A549 (cell line): ENCODE data around the gene PILRB. TPM values are rescaled to one million over a fixed set of nuclear protein-coding genes. Genes with fewer than 3 reads are reported as not detected.
"Not testable (repeated sequence)": the region's sequence is repeated elsewhere in the genome, so short reads cannot be mapped to it uniquely, and the experiment has no call there.

Experiments
- ATAC-seq, 2 experiments: fragments of 200-7000 bp in 1 of 2; fragments of >200 bp in 1 of 2; cut with Nextera tagmentation in 1 of 2; cut with Tn5 transposase in 1 of 2; 3 replicates each; pipeline versions ENCODE4 v1.8.0 to v1.9.1; 2018 to 2020; ENCODE audit warnings: mild to moderate bottlenecking in 1 of 2, moderate library complexity in 1 of 2
- CTCF ChIA-PET: fragments of 300-600 bp; sonication (Branson Sonifier 250); formaldehyde crosslinking; extraction: SDS; loops from one replicate; lab custom pipeline; 2021; ENCODE audit warnings: antibody characterized with exemption, inconsistent platforms; lab: Yijun Ruan, JAX
- POLR2A ChIA-PET: fragments of 350-600 bp; formaldehyde crosslinking; extraction: SDS; loops from one replicate; lab custom pipeline; 2021; ENCODE audit warnings: antibody characterized with exemption, inconsistent platforms; lab: Yijun Ruan, JAX
- DNase-seq, 2 experiments: peaks; one replicate each; pipeline versions ENCODE4 v3.0.0 to v3.0.0-alpha.2; 2011 to 2016; ENCODE audit warnings: low read depth in 1 of 2, low spot score in 1 of 2
- FAIRE-seq: peaks from 2 replicates; lab custom pipeline; 2011; peaks lifted over from hg19 to GRCh38; lab: Jason Lieb, UNC
- H3K27ac ChIP-seq, 2 experiments: fragments of >200 bp; sonication (Bioruptor Twin); formaldehyde crosslinking; 3 replicates each; pipeline ENCODE4 v1.5.1; 2016 to 2017
- H3K4me1 ChIP-seq: fragments of >200 bp; sonication (Bioruptor Twin); formaldehyde crosslinking; 3 replicates; pipeline ENCODE4 v1.6.1; 2016
- H3K4me2 ChIP-seq: fragments of >200 bp; sonication (Bioruptor Twin); formaldehyde crosslinking; 3 replicates; pipeline ENCODE4 v1.6.1; 2016
- H3K4me3 ChIP-seq: fragments of >200 bp; sonication (Bioruptor Twin); formaldehyde crosslinking; 3 replicates; pipeline ENCODE4 v1.5.1; 2016
- H3K9me3 ChIP-seq: fragments of >200 bp; sonication (Bioruptor Twin); formaldehyde crosslinking; 3 replicates; pipeline ENCODE4 v1.6.1; 2016
- ESRRA ChIP-seq: fragments of 150-350 bp; IDR thresholded peaks from 2 replicates; pipeline ENCODE4 v1.6.1; 2014; ENCODE audit warnings: mild to moderate bottlenecking, low read length, borderline replicate concordance
- FOSL2 ChIP-seq, 2 experiments: fragments of 450-650 bp in 1 of 2; fragments of >200 bp in 1 of 2; sonication (Bioruptor Twin) in 1 of 2; formaldehyde crosslinking; IDR thresholded peaks; 2 replicates each; pipeline versions ENCODE4 v1.5.0 to v1.6.1; 2016 to 2020; ENCODE audit warnings: mild to moderate bottlenecking in 1 of 2, moderate library complexity in 1 of 2
- GATA3 ChIP-seq: IDR thresholded peaks from 2 replicates; pipeline ENCODE4 v1.6.1; 2012; ENCODE audit warnings: borderline replicate concordance
- HDAC2 ChIP-seq: fragments of 200-600 bp; sonication (generic); IDR thresholded peaks from 2 replicates; pipeline ENCODE4 v1.6.1; 2016
- HOXB13 ChIP-seq: fragments of 250-450 bp; sonication (Bioruptor Pico); IDR thresholded peaks from 2 replicates; pipeline ENCODE4 v1.5.0; 2020; ENCODE audit warnings: low read depth, mild to moderate bottlenecking, moderate library complexity
- RAD21 ChIP-seq, 2 experiments: fragments of >200 bp in 1 of 2; sonication (Bioruptor Twin) in 1 of 2; formaldehyde crosslinking in 1 of 2; IDR thresholded peaks in 1 of 2; conservative IDR thresholded peaks in 1 of 2; 2 replicates in 1 of 2; 3 replicates in 1 of 2; pipeline ENCODE4 v1.6.1; 2012 to 2018; ENCODE audit warnings: inconsistent platforms in 1 of 2
- ZFP36 ChIP-seq: fragments of 450-650 bp; IDR thresholded peaks from 2 replicates; pipeline ENCODE4 v1.6.1; 2014; ENCODE audit warnings: borderline replicate concordance; ENCODE audit not compliant: partially characterized antibody
- WGBS: methylation state at CpG from one replicate; pipeline ENCODE4 v1.1.6; 2017; ENCODE audit errors: missing lambda C conversion rate; 5-methylcytosine and 5-hydroxymethylcytosine counted together
- polyA plus RNA-seq, 4 experiments: library from polyadenylated mRNA; depleted of rRNA in 3 of 4; stranded (reverse); fragments of >200 nt; fragmentation: RNase III in 1 of 4; extraction: RNeasy Plus Mini Kit Qiagen cat#74134 plus additional on column Dnase treatment in 1 of 4; gene quantifications; 2 replicates in 3 of 4; 3 replicates in 1 of 4; pipeline ENCODE4 v1.2.3, GENCODE V29; 2011 to 2017
- TF ChIP-seq, protein P1 (sequence below): fragments of >200 bp; sonication (Bioruptor Twin); formaldehyde crosslinking; IDR thresholded peaks from 3 replicates; pipeline ENCODE4 v1.5.1; 2016
- TF ChIP-seq, protein P2 (sequence below): fragments of 450-650 bp; IDR thresholded peaks from 2 replicates; pipeline ENCODE4 v1.6.1; 2014; ENCODE audit warnings: antibody characterized with exemption
- TF ChIP-seq, protein P3 (sequence below): fragments of 150-350 bp; IDR thresholded peaks from 2 replicates; pipeline ENCODE4 v1.6.1; 2014; ENCODE audit warnings: low read depth, mild to moderate bottlenecking, low read length
- TF ChIP-seq, protein P4 (sequence below): IDR thresholded peaks from 2 replicates; pipeline ENCODE4 v1.6.1; 2012

Gene PILRB
- polyA plus RNA-seq, 2 of the 4 experiments (the other 2 are of a cell fraction), result 24.9 to 47.8 TPM

DNA sequence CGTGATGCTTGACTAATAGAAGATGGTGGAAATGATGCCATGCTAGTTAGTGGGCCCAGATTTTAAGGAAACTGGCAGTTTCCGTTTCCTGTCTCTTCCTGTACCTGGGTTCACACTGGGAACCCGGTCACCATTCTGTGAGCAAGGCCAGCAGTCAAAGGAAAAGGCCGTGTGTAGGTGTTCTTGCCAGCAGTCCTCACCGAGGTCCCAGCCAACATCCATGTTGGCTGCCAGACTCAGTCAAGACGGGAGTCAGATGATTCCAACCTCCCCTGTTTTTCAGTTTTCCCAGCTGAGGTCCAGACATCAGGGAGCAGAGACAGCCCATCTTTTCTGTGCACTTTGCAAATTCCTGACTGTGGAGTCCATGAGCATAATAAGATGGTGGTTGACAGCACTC, 15.2 kb upstream of the PILRB start (continued):
- no peak for TF ChIP-seq ZFP36

DNA sequence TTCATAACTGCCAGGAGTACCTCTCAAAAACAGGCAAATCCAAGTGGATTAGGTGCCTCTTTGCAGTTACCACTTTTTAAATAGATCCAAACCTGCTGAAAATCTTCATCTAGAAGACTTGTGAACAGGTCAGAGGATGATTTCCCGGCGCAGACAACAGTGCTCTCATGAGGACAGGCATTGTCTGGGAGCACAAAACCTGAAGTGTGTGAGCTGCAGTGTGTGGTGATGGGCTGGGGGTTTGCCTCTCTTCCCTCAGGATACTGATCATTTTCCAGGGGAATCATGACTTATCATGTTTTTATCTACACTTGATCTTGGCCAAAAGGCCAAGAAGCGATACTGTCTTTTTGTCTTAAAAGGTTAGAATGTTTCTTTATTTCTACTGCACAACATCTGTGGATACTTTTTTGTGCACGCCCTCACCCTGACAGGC, 13.8 kb upstream of the PILRB start:
- 61% methylated on average over 3 of the region's 4 CpGs for WGBS
- DNase-seq, H3K27ac ChIP-seq, FAIRE-seq, H3K4me2 ChIP-seq, POLR2A ChIA-PET, H3K9me3 ChIP-seq, H3K4me3 ChIP-seq: not testable (repeated sequence)
- CTCF ChIA-PET, result interaction anchor here (0.5 to 1.9 kb wide), 12 partner anchors 10 to 211 kb away, joined by 3 to 7 read pairs (median 4); no protein-coding TSS in a partner anchor
- peaks cover 18% of the 10 kb centered on the region for H3K4me1 ChIP-seq
- peak in 1 of 2 experiments; percentile 59; a peak in 4 of 6 replicates for ATAC-seq

DNA sequence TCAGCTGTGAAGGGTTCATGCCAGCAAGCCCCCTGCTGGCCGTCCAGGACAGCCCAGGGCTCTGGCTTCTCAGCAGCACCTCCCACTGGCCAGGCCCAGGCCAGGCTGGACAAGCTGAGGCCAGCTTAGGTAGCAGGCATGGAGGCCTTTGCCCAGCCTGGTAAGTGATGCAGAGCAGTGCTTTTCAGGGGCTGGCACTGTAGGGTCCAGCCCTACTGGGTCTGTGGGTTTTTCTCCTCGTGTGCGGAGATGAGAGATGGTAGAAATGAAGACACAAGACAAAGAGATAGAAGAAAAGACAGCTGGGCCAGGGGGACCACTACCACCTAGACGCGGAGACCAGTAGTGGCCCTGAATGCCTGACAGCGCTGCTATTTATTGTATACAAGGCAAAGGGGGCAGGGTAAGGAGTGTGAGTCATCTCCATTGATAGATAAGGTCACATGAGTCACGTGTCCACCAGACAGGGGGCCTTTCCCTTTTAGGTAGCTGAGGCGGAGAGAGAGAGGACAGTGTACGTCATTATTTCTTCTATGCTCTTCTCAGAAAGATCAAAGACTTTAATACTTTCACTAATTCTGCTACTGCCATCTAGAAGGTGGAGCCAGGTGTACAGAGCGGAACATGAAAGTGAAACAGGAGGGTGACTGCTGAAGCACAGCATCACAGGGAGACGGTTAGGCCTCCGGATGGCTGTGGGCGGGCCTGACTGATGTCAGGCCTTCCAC, 13.2 kb upstream of the PILRB start:
- Histone ChIP-seq H3K4me1 (peaks cover 18% of the 10 kb centered on the region), H3K27ac (peak overlapping the region in 1 of 2 experiments; percentile 50; a peak in 2 of 6 replicates), H3K4me2 (peak overlapping the region; percentile 34)
- POLR2A ChIA-PET; FAIRE-seq; H3K4me3 ChIP-seq; H3K9me3 ChIP-seq; TF ChIP-seq FOSL2 (IDR thresholded peaks at IDR 0.05): not testable (repeated sequence)
- DNase-seq, result peak in 1 of 2 experiments; percentile 74
- ATAC-seq, result peak; percentile 99
- CTCF ChIA-PET, result interaction anchor here (0.5 to 1.9 kb wide), 14 partner anchors 9 to 212 kb away, joined by 3 to 7 read pairs (median 4); no protein-coding TSS in a partner anchor
- TF ChIP-seq, protein P1, sequence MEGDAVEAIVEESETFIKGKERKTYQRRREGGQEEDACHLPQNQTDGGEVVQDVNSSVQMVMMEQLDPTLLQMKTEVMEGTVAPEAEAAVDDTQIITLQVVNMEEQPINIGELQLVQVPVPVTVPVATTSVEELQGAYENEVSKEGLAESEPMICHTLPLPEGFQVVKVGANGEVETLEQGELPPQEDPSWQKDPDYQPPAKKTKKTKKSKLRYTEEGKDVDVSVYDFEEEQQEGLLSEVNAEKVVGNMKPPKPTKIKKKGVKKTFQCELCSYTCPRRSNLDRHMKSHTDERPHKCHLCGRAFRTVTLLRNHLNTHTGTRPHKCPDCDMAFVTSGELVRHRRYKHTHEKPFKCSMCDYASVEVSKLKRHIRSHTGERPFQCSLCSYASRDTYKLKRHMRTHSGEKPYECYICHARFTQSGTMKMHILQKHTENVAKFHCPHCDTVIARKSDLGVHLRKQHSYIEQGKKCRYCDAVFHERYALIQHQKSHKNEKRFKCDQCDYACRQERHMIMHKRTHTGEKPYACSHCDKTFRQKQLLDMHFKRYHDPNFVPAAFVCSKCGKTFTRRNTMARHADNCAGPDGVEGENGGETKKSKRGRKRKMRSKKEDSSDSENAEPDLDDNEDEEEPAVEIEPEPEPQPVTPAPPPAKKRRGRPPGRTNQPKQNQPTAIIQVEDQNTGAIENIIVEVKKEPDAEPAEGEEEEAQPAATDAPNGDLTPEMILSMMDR, result peak; percentile 71
- TF ChIP-seq FOSL2 (CRISPR knock-in tag; IDR thresholded peaks at IDR 0.05), result peak; percentile 87
- TF ChIP-seq, protein P2, sequence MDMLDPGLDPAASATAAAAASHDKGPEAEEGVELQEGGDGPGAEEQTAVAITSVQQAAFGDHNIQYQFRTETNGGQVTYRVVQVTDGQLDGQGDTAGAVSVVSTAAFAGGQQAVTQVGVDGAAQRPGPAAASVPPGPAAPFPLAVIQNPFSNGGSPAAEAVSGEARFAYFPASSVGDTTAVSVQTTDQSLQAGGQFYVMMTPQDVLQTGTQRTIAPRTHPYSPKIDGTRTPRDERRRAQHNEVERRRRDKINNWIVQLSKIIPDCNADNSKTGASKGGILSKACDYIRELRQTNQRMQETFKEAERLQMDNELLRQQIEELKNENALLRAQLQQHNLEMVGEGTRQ, result peak; percentile 81
- WGBS, result 57% methylated on average over 10 of the region's 13 CpGs

DNA sequence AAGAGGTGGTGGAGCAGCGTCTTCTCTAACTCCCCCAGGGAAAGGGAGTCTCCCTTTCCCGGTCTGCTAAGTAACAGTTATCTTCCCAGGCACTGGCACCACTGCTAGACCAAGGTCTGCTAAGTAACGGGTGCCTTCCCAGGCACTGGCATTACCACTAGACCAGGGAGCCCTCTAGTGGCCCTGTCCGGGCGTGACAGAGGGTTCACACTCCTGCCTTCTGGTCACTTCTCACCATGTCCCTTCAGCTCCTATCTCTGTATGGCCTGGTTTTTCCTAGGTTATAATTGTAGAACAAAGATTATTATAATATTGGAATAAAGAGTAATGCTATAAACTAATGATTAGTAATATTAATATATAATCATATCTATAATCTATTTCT, 12.6 kb upstream of the PILRB start:
- H3K9me3 ChIP-seq, POLR2A ChIA-PET, H3K27ac ChIP-seq, FAIRE-seq, H3K4me3 ChIP-seq: not testable (repeated sequence)
- 0% methylated on average over 2 of the region's 5 CpGs for WGBS
- CTCF ChIA-PET, result interaction anchor here (0.9 to 1.9 kb wide), 9 partner anchors 9 to 212 kb away, joined by 3 to 6 read pairs (median 4); no protein-coding TSS in a partner anchor
- ATAC-seq, result peak; percentile 63 to 77; a peak in 5 of 6 replicates
- peak in 1 of 2 experiments; percentile 61 for DNase-seq
- peak overlapping the region; percentile 34; the same call in 1 of the 3 replicates for H3K4me2 ChIP-seq
- H3K4me1 ChIP-seq, result peaks cover 18% of the 10 kb centered on the region
- TF ChIP-seq RAD21 (conservative IDR thresholded peaks at IDR 0.05 in 1 of 2, IDR thresholded peaks at IDR 0.05 in 1 of 2), result peak in 1 of 2 experiments; percentile 49; a peak in 3 of 5 replicates
- TF ChIP-seq, protein P1, result peak; percentile 37; the same call in 2 of the 3 replicates

DNA sequence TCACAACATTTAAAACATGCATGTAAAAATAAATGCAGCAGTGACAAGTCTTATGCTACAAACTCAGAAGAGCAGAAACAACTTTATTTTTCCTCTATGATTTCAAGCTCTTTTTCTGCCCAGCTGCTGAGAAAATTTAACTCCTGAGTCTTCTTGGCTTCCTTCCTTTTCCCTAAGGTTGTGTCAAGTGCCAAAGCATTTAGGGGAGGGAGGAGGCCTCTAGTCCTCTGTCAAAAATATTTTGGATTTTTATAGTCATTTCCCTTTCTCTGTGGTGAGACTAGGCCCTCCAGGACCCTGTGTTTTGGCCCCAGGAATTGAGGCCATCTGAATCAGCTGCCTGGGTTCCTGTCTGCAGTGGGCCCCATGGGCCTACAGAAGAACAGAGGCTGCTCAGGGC, 11.0 kb upstream of the PILRB start:
- H3K4me1 ChIP-seq, result peaks cover 11% of the 10 kb centered on the region
- ATAC-seq (no peak), FAIRE-seq (no peak), DNase-seq (no peak)
- POLR2A ChIA-PET, result interaction anchor here (0.7 kb wide), 1 partner anchor 29 kb away, joined by 3 read pairs; no protein-coding TSS in a partner anchor
- no peaks in the 10 kb centered on the region for H3K9me3 ChIP-seq
- H3K4me2 ChIP-seq, result no peak overlapping the region
- TF ChIP-seq HDAC2 (no peak), GATA3 (no peak), HOXB13 (CRISPR knock-in tag) (no peak), ESRRA (no peak)
- TF ChIP-seq, protein P3, sequence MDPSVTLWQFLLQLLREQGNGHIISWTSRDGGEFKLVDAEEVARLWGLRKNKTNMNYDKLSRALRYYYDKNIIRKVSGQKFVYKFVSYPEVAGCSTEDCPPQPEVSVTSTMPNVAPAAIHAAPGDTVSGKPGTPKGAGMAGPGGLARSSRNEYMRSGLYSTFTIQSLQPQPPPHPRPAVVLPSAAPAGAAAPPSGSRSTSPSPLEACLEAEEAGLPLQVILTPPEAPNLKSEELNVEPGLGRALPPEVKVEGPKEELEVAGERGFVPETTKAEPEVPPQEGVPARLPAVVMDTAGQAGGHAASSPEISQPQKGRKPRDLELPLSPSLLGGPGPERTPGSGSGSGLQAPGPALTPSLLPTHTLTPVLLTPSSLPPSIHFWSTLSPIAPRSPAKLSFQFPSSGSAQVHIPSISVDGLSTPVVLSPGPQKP, result no peak
- TF ChIP-seq, protein P4, sequence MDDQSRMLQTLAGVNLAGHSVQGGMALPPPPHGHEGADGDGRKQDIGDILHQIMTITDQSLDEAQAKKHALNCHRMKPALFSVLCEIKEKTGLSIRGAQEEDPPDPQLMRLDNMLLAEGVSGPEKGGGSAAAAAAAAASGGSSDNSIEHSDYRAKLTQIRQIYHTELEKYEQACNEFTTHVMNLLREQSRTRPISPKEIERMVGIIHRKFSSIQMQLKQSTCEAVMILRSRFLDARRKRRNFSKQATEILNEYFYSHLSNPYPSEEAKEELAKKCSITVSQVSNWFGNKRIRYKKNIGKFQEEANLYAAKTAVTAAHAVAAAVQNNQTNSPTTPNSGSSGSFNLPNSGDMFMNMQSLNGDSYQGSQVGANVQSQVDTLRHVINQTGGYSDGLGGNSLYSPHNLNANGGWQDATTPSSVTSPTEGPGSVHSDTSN, result no peak
- H3K4me3 ChIP-seq, result no peak overlapping the region
- no peak overlapping the region for H3K27ac ChIP-seq
- CTCF ChIA-PET, result interaction anchor here (0.8 to 2.0 kb wide), 9 partner anchors 14 to 214 kb away, joined by 3 to 9 read pairs (median 3); no protein-coding TSS in a partner anchor
